ENCODE measurements around the gene CARMIL1.

The CARMIL1 gene

GRCh38 chr6:25388776-25389175, 109.6 kb downstream of the CARMIL1 start:
- Histone ChIP-seq H3K4me2 (peak overlapping the region; percentile 66), H3K27ac (peak overlapping the region; percentile 29), H3K79me2 (ENCODE audit: insufficient read depth, low read depth) (peaks cover 23% of the 10 kb centered on the region; the same call in 1 of the 2 replicates), H3K4me3 (IDR thresholded peaks at IDR 0.05; ENCODE audit: insufficient read depth, low read depth, low read length) (no peak overlapping the region), H2AFZ (ENCODE audit: low read depth) (no peak overlapping the region), H3K27me3 (ENCODE audit: insufficient read depth, low read depth) (no peaks in the 10 kb centered on the region), H3K36me3 (ENCODE audit: insufficient read depth) (no peaks in the 10 kb centered on the region), H3K4me1 (ENCODE audit: low read depth, poor library complexity, severe bottlenecking) (peaks cover 86% of the 10 kb centered on the region), H3K9ac (no peak overlapping the region), H4K20me1 (ENCODE audit: insufficient read depth) (no peaks in the 10 kb centered on the region)
- TF ChIP-seq CTCF (conservative IDR thresholded peaks at IDR 0.05; ENCODE audit: low read depth, low read length): no peak

DNA sequence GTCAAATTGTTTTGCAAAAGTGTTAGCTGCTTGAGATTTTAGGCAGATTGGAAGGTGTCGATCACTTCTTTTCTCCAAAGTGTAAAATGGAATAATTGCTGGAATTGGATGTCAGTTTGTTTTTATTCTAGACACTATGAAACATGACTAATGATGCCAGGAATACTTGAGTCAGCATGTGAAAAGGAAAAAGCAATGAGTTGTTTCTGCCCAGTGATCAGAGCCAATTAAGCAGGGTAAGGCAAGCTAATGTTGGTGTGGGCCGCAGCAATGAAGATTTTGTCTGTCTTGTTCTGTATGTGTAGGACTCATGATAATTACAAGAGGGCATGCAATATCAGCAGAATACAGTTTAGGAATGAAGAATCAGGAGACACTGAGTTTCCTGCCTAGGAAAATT, 110.3 kb downstream of the CARMIL1 start:
- H4K20me1 ChIP-seq (ENCODE audit: insufficient read depth): no peaks in the 10 kb centered on the region
- H3K79me2 ChIP-seq (ENCODE audit: insufficient read depth, low read depth): peaks cover 23% of the 10 kb centered on the region; the same call in 1 of the 2 replicates
- H3K9ac ChIP-seq: no peak overlapping the region
- H2AFZ ChIP-seq (ENCODE audit: low read depth): no peak overlapping the region
- H3K4me1 ChIP-seq (ENCODE audit: low read depth, poor library complexity, severe bottlenecking): peaks cover 79% of the 10 kb centered on the region
- peak overlapping the region; percentile 29; the same call in 1 of the 2 replicates for H3K27ac ChIP-seq
- no peaks in the 10 kb centered on the region for H3K27me3 ChIP-seq (ENCODE audit: insufficient read depth, low read depth)
- peak overlapping the region; percentile 66 for H3K4me2 ChIP-seq
- H3K4me3 ChIP-seq (IDR thresholded peaks at IDR 0.05; ENCODE audit: insufficient read depth, low read depth, low read length): no peak overlapping the region
- no peak for TF ChIP-seq CTCF (conservative IDR thresholded peaks at IDR 0.05; ENCODE audit: low read depth, low read length)
- no peaks in the 10 kb centered on the region for H3K36me3 ChIP-seq (ENCODE audit: insufficient read depth)

- peaks cover 13% of the 10 kb centered on the region; the same call in 1 of the 2 replicates for H3K79me2 ChIP-seq (ENCODE audit: insufficient read depth, low read depth)
These were observed 113.2 kb downstream of the CARMIL1 start for GRCh38 chr6:25392372-25392771.

DNA sequence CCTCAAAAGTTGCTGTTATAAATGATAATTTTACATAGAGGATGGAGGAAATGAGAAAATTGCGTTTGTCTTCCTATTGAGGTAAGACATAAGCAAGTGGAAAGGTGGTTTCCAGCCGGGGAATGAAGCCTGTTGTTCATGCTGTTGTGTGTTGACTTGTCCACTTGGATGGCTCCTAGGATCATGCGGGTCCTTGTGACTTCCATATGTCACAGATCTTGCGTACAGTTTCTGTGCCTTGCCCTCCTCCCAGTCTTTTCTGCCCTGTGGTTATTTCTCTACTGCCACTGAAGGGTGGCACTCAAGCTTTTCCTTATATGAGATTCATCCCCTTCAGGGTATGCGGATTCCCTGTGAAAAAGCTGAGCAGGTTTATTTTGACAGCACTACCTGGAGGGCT, 116.6 kb downstream of the CARMIL1 start:
- H2AFZ ChIP-seq (ENCODE audit: low read depth): no peak overlapping the region
- H3K4me1 ChIP-seq (ENCODE audit: low read depth, poor library complexity, severe bottlenecking): peaks cover 62% of the 10 kb centered on the region
- no peaks in the 10 kb centered on the region for H4K20me1 ChIP-seq (ENCODE audit: insufficient read depth)
- H3K4me3 ChIP-seq (IDR thresholded peaks at IDR 0.05; ENCODE audit: insufficient read depth, low read depth, low read length): no peak overlapping the region
- no peaks in the 10 kb centered on the region for H3K36me3 ChIP-seq (ENCODE audit: insufficient read depth)
- H3K4me2 ChIP-seq: no peak overlapping the region
- H3K27me3 ChIP-seq (ENCODE audit: insufficient read depth, low read depth): no peaks in the 10 kb centered on the region
- no peak for TF ChIP-seq CTCF (conservative IDR thresholded peaks at IDR 0.05; ENCODE audit: low read depth, low read length)
- H3K79me2 ChIP-seq (ENCODE audit: insufficient read depth, low read depth): peaks cover 6% of the 10 kb centered on the region; the same call in 1 of the 2 replicates
- H3K27ac ChIP-seq: no peak overlapping the region
- no peak overlapping the region for H3K9ac ChIP-seq

More at GRCh38 chr6:25392372-25392771, 113.2 kb downstream of the CARMIL1 start:
- no peaks in the 10 kb centered on the region for H3K27me3 ChIP-seq (ENCODE audit: insufficient read depth, low read depth)
- H3K4me1 ChIP-seq (ENCODE audit: low read depth, poor library complexity, severe bottlenecking): peaks cover 66% of the 10 kb centered on the region
- H3K4me2 ChIP-seq: no peak overlapping the region
- no peak overlapping the region for H3K27ac ChIP-seq
- H4K20me1 ChIP-seq (ENCODE audit: insufficient read depth): no peaks in the 10 kb centered on the region
- H2AFZ ChIP-seq (ENCODE audit: low read depth): no peak overlapping the region
- no peak overlapping the region for H3K9ac ChIP-seq
- no peak overlapping the region for H3K4me3 ChIP-seq (IDR thresholded peaks at IDR 0.05; ENCODE audit: insufficient read depth, low read depth, low read length)
- no peaks in the 10 kb centered on the region for H3K36me3 ChIP-seq (ENCODE audit: insufficient read depth)
- TF ChIP-seq CTCF (conservative IDR thresholded peaks at IDR 0.05; ENCODE audit: low read depth, low read length): no peak

All from KMS-11 (cell line).